HG03039 (cell line): ENCODE data around the gene PEX11B.

Source experiments
- ATAC-seq: cut with Tn5 transposase; IDR thresholded peaks from one replicate; pipeline ENCODE4 v1.9.1; 2021; ENCODE audit warnings: mild to moderate bottlenecking, moderate library complexity; ENCODE audit not compliant: unreplicated experiment

Gene PEX11B, protein sequence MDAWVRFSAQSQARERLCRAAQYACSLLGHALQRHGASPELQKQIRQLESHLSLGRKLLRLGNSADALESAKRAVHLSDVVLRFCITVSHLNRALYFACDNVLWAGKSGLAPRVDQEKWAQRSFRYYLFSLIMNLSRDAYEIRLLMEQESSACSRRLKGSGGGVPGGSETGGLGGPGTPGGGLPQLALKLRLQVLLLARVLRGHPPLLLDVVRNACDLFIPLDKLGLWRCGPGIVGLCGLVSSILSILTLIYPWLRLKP

DNA sequence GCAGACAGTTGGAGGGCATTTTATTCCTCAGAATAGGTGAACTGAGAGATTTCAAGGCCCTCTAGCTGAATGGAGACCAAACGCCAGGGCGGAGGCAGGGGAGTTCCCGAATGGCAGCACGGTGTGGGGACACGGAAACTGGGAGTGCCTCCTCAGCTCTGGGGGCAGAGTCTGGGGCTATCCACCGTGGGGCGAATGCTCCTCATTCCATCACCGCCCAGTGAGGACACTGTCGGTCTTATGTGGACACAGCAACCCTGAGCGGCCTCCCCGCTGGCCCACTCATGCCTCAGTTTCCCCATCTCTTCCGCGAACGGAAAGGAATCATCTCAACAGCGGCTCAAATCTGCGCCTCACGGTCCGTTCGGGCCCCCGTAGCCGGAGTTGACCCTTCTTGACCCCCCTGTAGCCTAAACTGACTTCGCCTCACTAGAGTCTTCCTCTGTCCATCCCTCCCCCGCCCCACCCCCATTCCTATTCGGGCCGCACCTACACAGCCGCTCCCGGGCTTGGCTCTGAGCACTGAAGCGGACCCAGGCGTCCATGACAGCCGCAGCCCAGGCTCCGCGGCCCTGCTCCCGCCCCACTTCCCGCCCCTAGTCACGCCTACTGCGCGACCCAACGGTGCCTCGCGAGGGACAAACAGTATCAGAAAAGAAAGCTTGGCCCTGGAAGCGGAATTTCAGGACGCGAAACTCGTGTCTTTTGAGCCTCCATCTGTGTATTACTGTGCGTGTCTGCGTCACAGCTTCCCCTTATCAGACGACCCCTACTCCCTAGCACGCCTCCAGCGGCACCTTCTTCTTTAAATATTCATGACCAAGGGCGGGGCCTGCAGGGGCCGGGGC lies at the start of gene PEX11B:
Gene PEX11B (minus strand): TSS at position 574 of the 848 bp plus-strand sequence. CDS start 29 bp downstream, at position 545.
- peak; percentile 78 for ATAC-seq

DNA sequence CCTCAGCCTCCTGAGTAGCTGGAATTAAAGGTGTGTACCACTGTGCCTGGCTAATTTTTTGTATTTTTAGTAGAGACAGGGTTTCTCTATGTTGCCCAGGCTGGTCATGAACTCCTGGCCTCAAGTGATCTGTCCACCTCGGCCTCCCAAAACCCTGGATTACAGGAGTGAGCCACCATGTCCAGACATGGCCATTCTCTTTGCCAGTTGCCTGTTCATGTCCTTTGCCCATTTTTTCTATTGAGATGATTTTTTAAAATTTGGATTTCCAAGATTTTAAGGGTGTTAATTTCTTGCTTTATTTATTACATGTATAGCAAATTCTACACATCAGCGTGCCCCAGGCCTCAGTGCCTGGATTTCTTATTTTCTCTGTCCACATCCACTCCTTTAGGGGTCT lies 48.8 kb upstream of the PEX11B start:
- no peak for ATAC-seq

DNA sequence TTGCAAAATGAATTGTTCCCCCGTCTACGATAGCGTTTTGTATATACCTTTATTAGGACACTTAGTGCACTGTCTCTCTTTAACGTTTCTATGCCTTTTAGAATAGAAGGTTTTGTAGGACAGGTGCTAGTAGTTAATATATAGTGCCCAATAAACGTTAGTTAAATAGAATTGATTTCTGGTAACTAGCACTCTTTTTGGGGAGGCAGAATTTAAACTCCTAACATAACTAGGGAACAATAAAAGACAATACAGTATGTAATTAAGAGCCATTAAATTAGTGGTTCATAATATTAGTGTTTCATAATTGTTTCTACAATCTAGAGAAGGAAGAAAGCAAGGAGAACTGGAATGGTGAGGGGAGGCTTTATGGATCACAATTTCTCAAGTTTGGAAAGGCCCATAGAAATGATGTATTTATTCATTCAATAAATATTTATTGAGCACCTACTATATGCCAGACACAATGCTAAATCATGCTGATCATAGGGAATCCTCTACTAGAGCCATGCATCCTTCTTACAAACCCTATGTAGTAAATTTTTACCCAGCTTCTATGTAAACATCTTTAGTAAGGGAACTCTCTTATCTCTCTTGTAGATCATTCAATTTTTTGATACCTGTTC lies 46.7 kb upstream of the PEX11B start:
- no peak for ATAC-seq

DNA sequence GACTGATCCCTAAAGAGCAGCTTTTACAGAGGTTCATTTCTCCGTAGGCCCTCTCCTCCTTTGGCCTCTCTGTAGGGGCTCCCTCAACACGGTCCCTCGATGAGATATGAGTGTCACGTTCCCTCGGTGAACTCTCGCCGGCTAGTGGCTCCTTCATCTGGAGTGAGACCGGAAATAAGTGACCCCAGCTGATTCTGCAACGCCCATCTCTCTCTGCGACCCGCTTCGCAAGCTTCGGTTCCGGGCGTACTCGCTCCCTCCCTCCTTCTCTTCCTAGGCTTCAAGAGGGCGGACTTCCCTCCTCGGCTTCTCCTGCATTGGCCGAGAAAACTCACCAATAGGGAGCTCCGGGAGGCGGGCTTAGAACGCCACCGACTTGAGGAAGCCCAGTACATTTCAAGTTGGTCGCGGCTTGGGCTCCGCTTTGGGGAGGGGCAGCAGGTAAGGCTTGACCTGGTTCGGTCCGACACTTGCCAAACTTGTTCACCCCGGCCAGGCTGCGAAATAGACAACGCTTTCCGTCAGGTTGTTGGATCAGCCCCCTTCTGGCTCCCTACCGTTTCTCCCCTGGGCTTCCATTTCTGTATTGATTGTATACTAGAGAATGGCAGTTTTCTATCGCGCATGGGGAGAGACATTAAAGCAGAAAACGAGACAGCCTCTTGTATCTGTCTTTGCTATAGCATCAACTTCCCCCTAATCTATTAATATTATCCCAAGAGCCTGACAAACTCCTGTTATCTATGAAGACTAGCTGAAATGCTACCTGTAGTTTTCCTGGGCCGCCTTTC lies 46.0 kb upstream of the PEX11B start, which contains the start of the genes ANKRD34A and POLR3GL:
Gene ANKRD34A (minus strand): TSS at position 248 of the 791 bp plus-strand sequence. CDS start 2,816 bp downstream, outside the sequence.
Gene POLR3GL (plus strand): TSS at position 363 of the 791 bp plus-strand sequence. CDS start 10,176 bp downstream, outside the sequence.
- ATAC-seq, result peak; percentile 85

DNA sequence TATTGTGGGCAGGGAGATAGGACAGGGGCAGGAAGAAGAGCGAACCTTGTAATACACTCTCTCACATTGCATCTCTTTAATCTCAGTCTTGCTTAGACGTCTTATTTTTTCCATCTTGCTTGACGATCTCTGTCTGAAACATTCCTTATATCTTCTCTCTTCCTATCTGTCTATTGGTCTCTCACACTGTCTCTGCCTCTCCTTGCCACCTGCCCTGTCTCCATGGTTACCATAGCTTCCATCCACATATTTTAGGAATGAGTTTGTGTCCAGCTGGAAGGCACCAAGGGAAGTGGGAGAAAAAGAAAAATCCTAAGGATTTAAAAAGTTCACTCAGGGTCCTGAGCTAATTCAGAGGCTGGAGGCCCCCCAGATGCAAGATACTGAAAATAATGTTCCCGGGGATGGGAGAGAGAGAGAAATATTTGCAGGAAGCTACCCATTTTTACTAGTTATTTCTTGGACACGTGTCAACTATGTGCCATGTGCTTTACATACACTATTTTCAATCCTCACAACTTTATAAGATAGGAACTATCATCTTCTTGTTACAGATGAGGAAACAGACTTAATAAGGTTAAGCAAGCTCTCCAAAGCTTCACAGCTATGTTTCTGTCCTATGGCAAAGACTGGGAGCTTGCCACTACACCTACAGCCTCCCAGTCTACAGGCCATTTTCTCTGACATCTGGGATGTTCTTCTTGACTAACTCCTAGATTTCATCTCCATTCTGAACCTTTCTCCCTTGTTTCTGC lies 44.9 kb upstream of the PEX11B start:
- ATAC-seq, result no peak

DNA sequence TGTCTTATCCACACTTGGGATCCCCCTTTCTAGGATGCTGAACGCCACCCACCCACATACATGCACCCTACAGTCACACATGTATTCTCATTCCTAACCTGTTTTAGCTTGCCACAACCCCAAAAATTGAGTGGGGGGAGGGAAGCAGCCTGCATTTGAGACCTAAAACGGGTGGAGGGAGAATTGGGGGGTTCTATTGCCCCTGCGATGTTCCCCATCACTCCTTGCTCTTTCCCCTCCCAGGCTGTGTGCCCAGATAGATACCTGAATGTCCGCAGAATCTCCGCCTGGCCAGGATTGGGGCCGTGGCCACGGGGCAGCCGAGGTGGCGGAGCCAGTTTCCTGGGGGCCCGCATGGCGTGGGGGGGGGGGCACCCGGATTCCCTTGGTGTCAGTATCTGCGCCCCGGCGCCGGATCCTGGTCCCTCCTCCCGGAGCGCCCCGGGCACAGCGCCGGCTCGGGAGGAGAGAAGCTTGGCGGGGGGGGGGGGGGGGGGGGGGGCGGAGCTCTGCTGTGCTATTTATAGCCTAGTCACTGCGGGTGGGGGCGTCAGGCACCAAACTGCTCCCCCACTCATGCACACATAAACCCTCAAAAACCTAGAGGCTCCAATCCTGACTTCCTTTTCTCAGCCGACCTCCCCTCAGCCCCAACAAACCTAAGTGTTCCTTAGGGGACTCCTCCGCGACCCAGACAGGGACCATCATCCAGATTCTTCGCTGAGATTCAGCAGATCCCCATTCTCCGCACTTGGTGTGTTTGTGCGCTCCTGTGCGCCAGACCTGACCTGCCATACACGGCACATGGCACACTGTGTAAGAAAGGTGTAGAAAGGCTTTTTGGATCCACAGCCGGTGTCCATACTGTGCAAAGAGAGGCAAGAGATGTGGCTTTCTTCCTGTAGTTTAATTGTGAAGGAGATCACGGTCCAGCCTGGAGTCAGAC lies 43.9 kb upstream of the PEX11B start:
- no peak for ATAC-seq

DNA sequence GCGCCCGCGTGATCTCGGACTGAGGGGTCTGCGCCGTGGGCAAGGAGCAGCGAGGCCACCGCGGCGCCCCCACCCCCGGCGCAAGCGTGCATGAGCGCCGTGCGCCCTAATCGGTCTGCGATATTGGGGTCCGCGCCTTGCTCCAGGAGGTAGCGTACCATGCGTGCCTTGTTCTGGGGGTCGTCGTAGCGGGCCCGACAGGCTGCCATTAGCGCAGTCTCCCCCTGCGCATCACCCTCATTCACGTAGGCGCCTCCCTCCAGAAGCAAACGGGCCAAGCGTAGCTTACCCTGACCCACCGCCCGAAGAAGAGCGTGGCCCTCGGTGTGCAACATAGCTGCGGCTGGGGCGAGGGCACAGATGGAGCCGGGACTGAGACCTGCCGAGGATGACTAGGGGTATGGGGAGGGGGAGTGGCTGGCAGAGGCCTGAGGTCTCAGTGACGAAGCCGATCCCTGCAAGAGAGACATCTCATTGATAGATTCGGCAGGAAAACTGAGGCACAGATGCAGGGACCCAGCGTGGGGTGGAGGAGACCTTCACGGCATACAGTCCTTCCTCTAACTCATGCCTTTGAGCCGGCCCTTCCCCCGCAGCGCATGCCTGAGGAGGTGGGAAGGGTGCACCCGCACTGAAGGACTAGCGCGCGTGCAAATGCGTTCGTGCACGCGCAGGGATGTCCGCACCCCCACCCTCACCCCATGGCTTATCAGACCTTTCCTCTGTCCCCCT lies 43.1 kb upstream of the PEX11B start:
- ATAC-seq, result no peak

DNA sequence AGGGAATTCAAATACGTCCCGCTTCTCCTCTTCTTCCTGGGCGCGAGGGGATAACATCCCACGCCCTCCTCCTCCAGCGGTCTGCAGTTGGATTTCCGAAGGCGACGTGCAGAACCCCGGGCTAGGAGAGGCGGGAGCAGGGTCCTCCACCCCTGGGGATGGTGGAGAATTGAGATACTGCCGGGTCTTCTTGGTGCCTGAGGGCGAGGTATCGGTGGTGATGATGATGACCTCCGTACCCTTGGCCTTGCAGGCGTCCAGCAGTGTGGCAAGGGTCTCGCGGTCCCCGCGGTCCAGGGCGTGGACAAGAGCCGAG lies 42.5 kb upstream of the PEX11B start:
- no peak for ATAC-seq

DNA sequence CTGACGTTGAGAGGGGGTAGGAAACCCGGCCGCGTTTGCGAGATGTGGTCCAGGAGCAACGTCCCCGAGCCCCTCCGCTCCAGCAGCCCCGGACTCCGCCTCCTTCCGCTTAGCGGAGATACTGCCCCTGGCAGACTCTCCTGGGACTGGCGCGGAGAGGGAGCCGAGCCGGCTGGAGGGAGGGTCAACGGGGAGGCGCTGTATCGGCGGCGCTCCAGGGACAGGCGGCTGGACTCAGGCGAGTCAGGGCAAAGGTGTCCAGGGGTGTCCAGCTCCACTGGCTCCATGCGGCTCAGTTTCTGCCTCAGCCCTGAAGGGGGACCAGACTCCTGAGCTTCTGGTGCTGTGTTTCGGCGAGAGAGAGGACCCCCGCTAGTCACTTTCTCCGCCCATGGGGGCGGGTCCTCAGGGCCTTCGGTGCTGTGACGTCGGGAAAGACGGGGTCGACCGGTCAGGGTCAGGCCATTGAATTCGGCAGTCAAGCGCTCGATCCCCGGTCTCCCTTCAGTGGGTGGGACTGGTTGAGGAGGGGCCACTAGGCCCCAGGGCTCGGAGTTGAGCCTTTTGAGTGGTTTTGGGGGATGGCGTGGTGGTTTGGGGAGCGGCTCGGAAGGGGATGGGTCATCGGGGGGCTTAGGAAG lies 42.1 kb upstream of the PEX11B start:
- ATAC-seq, result no peak

DNA sequence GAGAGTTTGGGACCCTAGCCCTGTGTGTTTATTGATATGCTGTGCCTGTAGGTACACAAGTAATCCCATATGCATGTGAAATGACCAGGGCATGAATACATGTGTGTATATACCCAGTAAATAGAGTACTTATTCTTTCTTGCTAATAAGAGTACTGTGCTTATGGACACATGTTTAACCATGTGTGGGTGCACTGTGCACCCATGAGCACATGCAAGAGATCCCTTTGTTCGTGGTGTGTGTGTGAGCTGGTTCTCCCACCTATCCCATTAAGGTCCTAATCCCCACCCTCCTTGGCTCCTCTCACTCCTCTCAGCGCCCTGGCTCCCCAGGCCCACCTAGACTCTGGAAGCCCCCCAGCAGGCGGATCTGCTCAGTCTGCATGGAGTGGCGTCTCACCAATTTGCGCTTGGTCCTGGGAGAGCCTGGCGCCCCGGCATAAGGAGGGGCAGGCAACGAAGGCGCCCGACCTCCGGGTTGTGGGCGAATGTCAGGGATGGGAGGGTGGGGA lies 41.5 kb upstream of the PEX11B start:
- no peak for ATAC-seq

DNA sequence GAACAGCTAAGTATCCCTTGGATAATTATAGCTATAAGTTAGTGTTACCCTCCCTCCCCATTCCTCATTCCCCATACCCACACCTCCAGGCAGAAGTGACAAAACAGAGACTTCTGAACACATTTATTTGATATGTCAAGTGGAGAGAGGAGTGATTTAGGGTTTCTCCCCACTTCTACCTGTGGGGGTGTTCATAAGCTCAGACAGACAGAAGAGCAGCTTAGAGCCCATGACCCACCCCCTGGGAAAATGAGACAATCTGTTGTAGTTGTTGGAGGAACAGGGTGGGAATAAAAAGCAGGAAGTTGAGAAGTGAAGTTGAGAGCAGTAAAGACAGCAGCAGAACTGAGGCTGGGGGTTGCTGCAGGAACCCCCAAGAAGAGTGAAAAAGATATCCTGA lies 40.8 kb upstream of the PEX11B start:
- no peak for ATAC-seq

DNA sequence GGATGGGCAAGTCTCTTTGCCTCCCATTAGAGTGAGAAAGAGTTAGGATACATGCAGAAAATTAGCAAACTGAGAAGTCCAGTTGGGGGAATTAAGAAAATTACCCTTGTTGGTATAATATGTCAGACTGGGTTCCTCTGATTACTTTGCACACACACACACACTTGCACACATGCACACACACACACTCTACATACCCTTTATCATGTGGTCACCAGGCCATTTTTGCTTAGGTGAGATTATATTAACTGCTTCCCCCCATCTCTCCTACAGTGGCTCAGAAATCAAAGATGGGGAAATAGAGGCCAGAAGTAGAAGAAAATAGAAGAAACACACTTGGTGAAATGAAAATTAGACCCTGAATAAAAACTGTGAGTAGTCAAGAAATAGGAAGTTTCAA lies 40.2 kb upstream of the PEX11B start:
- no peak for ATAC-seq

DNA sequence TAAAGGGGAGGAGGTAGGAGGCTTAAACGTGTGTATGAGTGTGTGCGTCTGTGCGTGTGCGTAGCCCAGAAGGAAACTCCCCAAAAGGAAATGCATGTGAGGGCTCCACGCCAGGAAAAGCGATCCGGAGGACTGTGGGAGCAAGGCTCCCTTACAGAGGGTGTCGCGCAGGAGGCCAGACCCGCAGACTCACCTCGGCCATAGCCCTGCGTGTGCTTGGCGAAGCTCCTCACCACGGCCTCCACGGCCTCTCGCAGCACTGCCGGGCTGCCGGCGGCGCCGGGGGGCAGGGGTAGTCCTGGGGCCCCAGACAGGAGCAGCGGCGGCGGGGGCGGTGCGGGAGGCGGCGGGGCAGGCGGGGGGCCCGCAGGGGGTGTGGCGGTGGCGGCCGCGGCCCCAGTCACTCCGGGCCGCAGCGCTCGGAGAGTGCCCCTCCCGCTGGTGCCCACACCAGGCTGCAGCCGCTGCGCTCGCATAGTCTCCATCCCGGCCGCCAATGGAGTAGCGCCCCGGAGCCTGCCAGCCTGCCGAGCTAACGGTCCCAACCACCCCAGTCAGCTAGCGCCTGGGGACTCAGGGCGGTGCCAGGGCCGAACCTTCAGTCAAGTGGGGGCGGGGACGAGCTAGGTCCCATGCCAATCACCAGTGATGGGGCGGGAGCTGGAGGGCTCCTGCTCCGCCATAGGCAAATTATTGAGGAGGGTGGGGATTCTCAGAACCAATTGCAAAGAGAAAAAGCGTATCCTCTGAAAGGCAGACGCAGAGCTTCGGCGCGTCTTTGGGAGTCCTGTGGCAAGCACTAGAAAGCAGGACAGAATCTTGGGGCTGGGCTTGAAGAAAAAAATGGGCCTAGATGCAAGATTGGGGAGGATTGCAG lies 39.2 kb upstream of the PEX11B start, which contains the start of gene LIX1L:
Gene LIX1L (minus strand): TSS at position 575 of the 877 bp plus-strand sequence. CDS start 90 bp downstream, at position 485.
- ATAC-seq, result peak; percentile 84

DNA sequence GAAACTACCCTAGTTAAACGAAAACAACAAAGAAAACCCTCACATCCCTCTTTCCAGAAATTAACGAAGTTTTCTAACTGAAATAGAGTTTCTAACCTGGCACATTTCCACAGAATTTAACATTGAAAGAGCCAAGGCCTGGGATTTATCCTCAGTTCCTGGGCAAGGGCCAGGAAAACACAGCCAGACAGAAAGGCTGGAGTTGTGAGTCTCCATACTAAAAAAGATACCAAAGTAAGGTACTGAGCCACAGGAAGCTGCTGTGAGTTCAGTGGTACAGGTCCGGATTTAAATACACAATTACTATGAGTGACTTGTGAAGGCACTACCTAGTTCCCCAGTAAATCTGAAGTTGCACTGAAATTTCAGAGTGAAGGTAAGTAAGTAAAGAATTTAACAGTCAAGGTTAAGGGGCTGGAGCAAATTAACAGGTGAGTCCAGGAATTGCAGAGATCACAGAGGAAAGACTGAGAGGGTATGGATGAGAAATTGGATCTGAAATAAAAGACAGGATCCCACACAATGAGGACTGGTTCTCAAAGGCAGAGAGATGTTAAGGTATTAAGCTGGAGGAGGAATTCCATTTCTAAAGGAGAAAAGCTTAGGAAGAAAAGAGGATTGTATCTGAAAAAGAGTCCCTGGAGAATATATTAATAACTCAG lies 38.4 kb upstream of the PEX11B start:
- ATAC-seq, result no peak

DNA sequence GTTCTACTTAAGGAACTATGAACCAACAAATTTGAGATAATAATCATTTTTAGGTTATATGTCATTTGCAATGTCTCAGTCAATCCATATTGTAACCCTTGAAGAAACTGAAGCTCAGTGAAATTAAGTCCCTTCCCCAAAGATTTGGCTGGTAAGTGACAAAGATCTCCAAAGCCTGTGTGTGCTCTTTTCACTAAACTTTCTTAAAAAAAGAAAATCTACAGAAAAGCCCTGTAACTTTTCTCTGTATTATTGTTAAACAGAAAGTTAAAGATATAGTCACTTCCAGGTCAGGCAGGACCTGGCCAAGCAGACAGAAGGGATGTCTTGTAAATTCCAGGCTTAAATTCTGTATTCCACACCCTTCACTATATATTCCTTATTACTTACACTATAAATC lies 37.8 kb upstream of the PEX11B start:
- no peak for ATAC-seq

DNA sequence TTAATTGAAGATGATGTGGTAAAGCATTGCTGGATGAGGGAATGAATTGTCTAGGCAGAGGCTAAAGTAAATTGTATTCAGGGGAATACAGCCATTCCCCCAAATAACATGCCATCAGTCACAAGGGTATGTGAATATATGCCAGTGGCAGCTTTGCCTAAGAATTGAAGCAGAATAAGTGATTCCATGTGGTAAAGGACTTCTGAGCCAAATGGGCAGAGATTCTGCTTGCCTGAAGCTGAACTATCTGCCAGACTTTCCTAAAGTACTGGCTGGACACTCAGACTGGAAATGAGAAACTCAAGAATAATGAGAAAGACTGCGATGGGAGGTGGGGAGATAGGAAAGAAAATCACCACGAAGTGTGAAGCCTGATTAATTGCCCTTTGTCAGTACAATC lies 36.9 kb upstream of the PEX11B start:
- no peak for ATAC-seq
